CD4-positive, CD25-positive, alpha-beta regulatory T cell (primary cell): ENCODE data around the gene YBEY. TPM values are rescaled to one million over a fixed set of nuclear protein-coding genes. Genes with fewer than 3 reads are reported as not detected.

Experiments
- ATAC-seq, 2 donors: fragments of 150-1000 bp; cut with Tn5 transposase; one replicate each; pipeline ENCODE4 v1.10.0; 2021; ENCODE audit warnings: low read depth in 2 of 2, moderate number of reproducible peaks in 2 of 2, moderate library complexity in 1 of 2
- DNase-seq, 3 donors: peaks; one replicate each; pipeline versions ENCODE4 v3.0.0 to v3.0.0-alpha.2; 2012 to 2022; ENCODE audit warnings: mixed read lengths in 1 of 3
- H3K27ac ChIP-seq: one replicate; pipeline ENCODE4 v1.7.0; 2013; ENCODE audit warnings: mild to moderate bottlenecking, low read length; ENCODE audit not compliant: insufficient read depth, poor library complexity, severe bottlenecking
- H3K27me3 ChIP-seq: one replicate; pipeline ENCODE4 v1.7.0; 2013; ENCODE audit warnings: low read length; ENCODE audit not compliant: control insufficient read depth, insufficient read depth
- H3K36me3 ChIP-seq: one replicate; pipeline ENCODE4 v1.7.0; 2013; ENCODE audit warnings: mild to moderate bottlenecking, low read length, moderate library complexity; ENCODE audit not compliant: control insufficient read depth, insufficient read depth
- H3K4me1 ChIP-seq: 2 replicates; pipeline ENCODE4 v1.7.0; 2013; ENCODE audit warnings: mild to moderate bottlenecking, low read length; ENCODE audit not compliant: insufficient read depth, control insufficient read depth, poor library complexity, severe bottlenecking
- H3K4me3 ChIP-seq: one replicate; pipeline ENCODE4 v1.7.0; 2013; ENCODE audit warnings: low read depth, mild to moderate bottlenecking, low read length, moderate library complexity
- H3K9me3 ChIP-seq, 2 experiments: 1 replicate in 1 of 2; 2 replicates in 1 of 2; pipeline ENCODE4 v1.7.0; 2013; ENCODE audit warnings: low read length in 2 of 2, mild to moderate bottlenecking in 1 of 2, moderate library complexity in 1 of 2; ENCODE audit not compliant: control insufficient read depth in 2 of 2
- H3K27ac Mint-ChIP-seq, 3 donors: one replicate each; pipeline ENCODE4 v1.8.0; 2020 to 2022; ENCODE audit warnings: mild to moderate bottlenecking in 3 of 3, mixed read lengths in 3 of 3, moderate library complexity in 2 of 3
- H3K27me3 Mint-ChIP-seq: one replicate; pipeline ENCODE4 v1.8.0; 2022; ENCODE audit warnings: mild to moderate bottlenecking, mixed read lengths
- H3K36me3 Mint-ChIP-seq: one replicate; pipeline ENCODE4 v1.8.0; 2020; ENCODE audit warnings: mixed read lengths
- H3K4me1 Mint-ChIP-seq, 4 donors: one replicate each; pipeline ENCODE4 v1.8.0; 2020 to 2022; ENCODE audit warnings: mixed read lengths in 4 of 4, mild to moderate bottlenecking in 1 of 4
- H3K4me3 Mint-ChIP-seq, 4 donors: one replicate each; pipeline ENCODE4 v1.8.0; 2020 to 2022; ENCODE audit warnings: mild to moderate bottlenecking in 4 of 4, mixed read lengths in 4 of 4, moderate library complexity in 3 of 4
- H3K9me3 Mint-ChIP-seq, 7 donors: one replicate each; pipeline ENCODE4 v1.8.0; 2020 to 2022; ENCODE audit warnings: mixed read lengths in 7 of 7, mild to moderate bottlenecking in 3 of 7, moderate library complexity in 2 of 7
- polyA plus RNA-seq, 4 donors: library from polyadenylated mRNA; unstranded; fragments of 300-500 nt; fragmentation: Illumina TruSeq; gene quantifications; one replicate each; pipeline ENCODE4 v1.2.3, GENCODE V29; 2021
- total RNA-seq: library from RNA; stranded (reverse); gene quantifications from one replicate; pipeline ENCODE4 v1.2.3, GENCODE V29; 2022

YBEY gene
- total and polyA plus RNA-seq, 5 donors from 2014 or later = 10.9 to 18.3 (median 14.3) TPM

DNA sequence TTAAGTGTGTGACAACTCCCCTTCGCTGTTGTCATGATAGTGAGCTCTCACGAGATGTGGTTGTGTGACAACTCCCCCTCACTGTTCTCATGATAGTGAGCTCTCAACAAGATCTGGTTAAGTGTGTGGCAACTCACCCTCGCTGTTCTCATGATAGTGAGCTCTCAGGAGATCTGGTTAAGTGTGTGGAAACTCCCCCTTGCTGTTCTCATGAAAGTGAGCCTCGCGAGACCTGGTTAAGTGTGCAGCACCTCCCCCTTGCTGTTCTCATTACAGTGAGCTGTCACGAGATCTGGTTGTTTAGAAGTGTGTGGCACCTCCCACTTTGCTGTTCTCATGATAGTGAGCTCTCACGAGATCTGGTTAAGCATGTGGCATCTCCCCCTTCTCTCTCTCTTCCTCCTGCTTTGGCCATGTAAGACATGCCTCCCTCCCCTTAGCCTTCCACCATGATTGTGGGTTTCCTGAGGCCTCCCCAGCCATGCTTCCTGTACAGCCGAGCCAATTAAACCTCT is 32.5 kb upstream of the YBEY start:
- H3K4me1 Mint-ChIP-seq = peaks cover 10 to 39% (median 30%) of the 10 kb centered on the region in 4 donors
- H3K36me3 ChIP-seq = peaks cover 80% of the 10 kb centered on the region
- no peaks in the 10 kb centered on the region for H3K9me3 ChIP-seq
- peak overlapping the region in 3 of 4 donors; percentile 0 to 76 (median 3) for H3K4me3 Mint-ChIP-seq
- H3K4me1 ChIP-seq = peaks cover 10% of the 10 kb centered on the region
- peaks cover 62% of the 10 kb centered on the region for H3K36me3 Mint-ChIP-seq
- peak; percentile 78 to 80 for ATAC-seq
- peak; percentile 41 to 84 (median 58) for DNase-seq
- peak overlapping the region; percentile 33 to 94 (median 79) for H3K27ac Mint-ChIP-seq
- no peak overlapping the region for H3K4me3 ChIP-seq
- H3K9me3 Mint-ChIP-seq = no peaks in the 10 kb centered on the region
- no peaks in the 10 kb centered on the region for H3K27me3 Mint-ChIP-seq
- H3K27ac ChIP-seq = peak overlapping the region; percentile 58
- no peaks in the 10 kb centered on the region for H3K27me3 ChIP-seq

- Histone ChIP-seq H3K4me1 (peaks cover 10% of the 10 kb centered on the region), H3K27me3 (no peaks in the 10 kb centered on the region), H3K27ac (no peak overlapping the region), H3K9me3 (no peaks in the 10 kb centered on the region), H3K36me3 (peaks cover 78% of the 10 kb centered on the region), H3K4me3 (no peak overlapping the region)
- Mint-ChIP-seq H3K4me3 (peak overlapping the region in 2 of 4 donors; percentile 0 to 4), H3K36me3 (peaks cover 62% of the 10 kb centered on the region), H3K9me3 (no peaks in the 10 kb centered on the region), H3K4me1 (peaks cover 8 to 37% (median 27%) of the 10 kb centered on the region in 4 donors), H3K27me3 (no peaks in the 10 kb centered on the region), H3K27ac (peak overlapping the region; percentile 33 to 94 (median 79))
- ATAC-seq (no peak), DNase-seq (no peak)
Observed at GRCh38 chr21:46254208-46254975, 31.8 kb upstream of the YBEY start.

GRCh38 chr21:46255166-46255565 is 31.0 kb upstream of the YBEY start:
- Histone ChIP-seq H3K36me3 (peaks cover 74% of the 10 kb centered on the region), H3K9me3 (no peaks in the 10 kb centered on the region), H3K27me3 (no peaks in the 10 kb centered on the region), H3K4me3 (no peak overlapping the region), H3K27ac (no peak overlapping the region), H3K4me1 (peaks cover 10% of the 10 kb centered on the region)
- peak overlapping the region in 1 of 3 donors; percentile 79 for H3K27ac Mint-ChIP-seq
- H3K36me3 Mint-ChIP-seq = peaks cover 58% of the 10 kb centered on the region
- ATAC-seq (no peak), DNase-seq (no peak)
- no peaks in the 10 kb centered on the region for H3K27me3 Mint-ChIP-seq
- H3K4me3 Mint-ChIP-seq = no peak overlapping the region
- peaks cover 8 to 32% (median 24%) of the 10 kb centered on the region in 4 donors for H3K4me1 Mint-ChIP-seq
- no peaks in the 10 kb centered on the region for H3K9me3 Mint-ChIP-seq

DNA sequence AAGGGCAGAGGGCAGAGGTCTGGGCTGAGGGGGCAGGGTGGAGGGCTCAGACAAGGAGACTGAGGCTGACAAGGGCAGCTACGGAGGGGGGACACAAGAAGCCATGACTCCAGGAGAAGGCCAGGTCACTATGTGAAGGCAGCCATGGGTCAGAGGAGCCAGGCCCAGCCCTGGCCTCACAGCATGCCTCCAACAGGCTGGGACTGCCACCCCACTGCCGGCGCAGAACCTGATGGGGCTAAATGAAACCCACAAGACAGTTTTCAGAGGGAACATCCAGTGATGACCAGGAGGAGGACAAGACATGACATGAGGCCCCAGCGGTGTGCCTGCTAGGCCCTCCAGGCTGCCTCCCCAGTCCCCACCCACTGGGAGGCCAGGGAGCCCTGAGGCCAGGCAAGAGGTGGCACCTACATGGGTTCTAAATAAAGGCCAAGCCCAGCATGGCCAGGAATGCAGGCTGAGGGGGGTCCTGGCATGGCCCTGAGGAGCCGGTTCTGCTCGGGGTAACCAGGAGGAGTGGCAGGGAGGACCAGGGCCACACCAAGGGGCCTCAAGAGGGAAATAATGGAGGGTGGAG is 30.3 kb upstream of the YBEY start:
- ATAC-seq (no peak), DNase-seq (no peak)
- Mint-ChIP-seq H3K9me3 (no peaks in the 10 kb centered on the region), H3K27me3 (no peaks in the 10 kb centered on the region), H3K4me3 (no peak overlapping the region), H3K4me1 (peaks cover 8 to 25% (median 17%) of the 10 kb centered on the region in 4 donors), H3K27ac (no peak overlapping the region), H3K36me3 (peaks cover 58% of the 10 kb centered on the region)
- Histone ChIP-seq H3K27me3 (no peaks in the 10 kb centered on the region), H3K36me3 (peaks cover 74% of the 10 kb centered on the region), H3K9me3 (no peaks in the 10 kb centered on the region), H3K4me1 (peaks cover 10% of the 10 kb centered on the region), H3K27ac (no peak overlapping the region), H3K4me3 (no peak overlapping the region)

- ATAC-seq (no peak), DNase-seq (no peak)
- H3K4me1 ChIP-seq = peaks cover 10% of the 10 kb centered on the region
- Mint-ChIP-seq H3K27ac (no peak overlapping the region), H3K4me1 (peaks cover 8 to 20% (median 14%) of the 10 kb centered on the region in 4 donors), H3K36me3 (peaks cover 58% of the 10 kb centered on the region), H3K9me3 (no peaks in the 10 kb centered on the region), H3K27me3 (no peaks in the 10 kb centered on the region), H3K4me3 (no peak overlapping the region)
- no peaks in the 10 kb centered on the region for H3K9me3 ChIP-seq
- H3K4me3 ChIP-seq = no peak overlapping the region
- peaks cover 76% of the 10 kb centered on the region for H3K36me3 ChIP-seq
- no peaks in the 10 kb centered on the region for H3K27me3 ChIP-seq
- H3K27ac ChIP-seq = no peak overlapping the region
Observed at GRCh38 chr21:46256501-46256994, 29.6 kb upstream of the YBEY start.

- Histone ChIP-seq H3K4me1 (no peaks in the 10 kb centered on the region), H3K27me3 (no peaks in the 10 kb centered on the region), H3K9me3 (no peaks in the 10 kb centered on the region), H3K4me3 (no peak overlapping the region), H3K27ac (no peak overlapping the region), H3K36me3 (peaks cover 65% of the 10 kb centered on the region)
- Mint-ChIP-seq H3K4me1 (peaks cover 0 to 2% (median 0%) of the 10 kb centered on the region in 4 donors), H3K27ac (peak overlapping the region in 1 of 3 donors; percentile 15), H3K9me3 (no peaks in the 10 kb centered on the region), H3K36me3 (peaks cover 23% of the 10 kb centered on the region), H3K27me3 (no peaks in the 10 kb centered on the region), H3K4me3 (no peak overlapping the region)
- ATAC-seq (no peak), DNase-seq (no peak)
Observed at GRCh38 chr21:46264046-46264689, 22.0 kb upstream of the YBEY start.

DNA sequence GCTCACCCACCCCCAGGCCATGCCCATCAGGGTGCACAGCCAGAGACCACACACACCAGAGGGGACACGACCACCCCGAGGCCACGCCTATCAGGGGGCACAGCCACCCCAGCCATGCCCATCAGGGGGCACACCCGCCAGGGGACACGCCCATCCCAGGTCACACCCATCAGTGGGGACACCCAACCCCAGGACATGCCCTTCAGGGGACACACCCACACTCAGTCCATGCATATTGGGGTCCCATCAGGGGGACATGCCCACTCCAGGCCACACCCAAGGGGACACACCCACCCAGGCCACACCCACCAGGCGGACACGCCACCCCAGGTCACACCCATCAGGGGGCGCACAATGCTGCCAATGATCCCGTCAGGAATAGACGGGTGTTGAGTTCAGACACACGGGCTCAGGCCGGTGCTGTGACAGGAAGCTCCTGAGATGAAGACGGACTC is 21.4 kb upstream of the YBEY start:
- H3K4me1 ChIP-seq = no peaks in the 10 kb centered on the region
- H3K27ac Mint-ChIP-seq = no peak overlapping the region
- H3K36me3 ChIP-seq = peaks cover 71% of the 10 kb centered on the region
- no peaks in the 10 kb centered on the region for H3K9me3 ChIP-seq
- H3K4me3 ChIP-seq = no peak overlapping the region
- DNase-seq (no peak), ATAC-seq (no peak)
- no peak overlapping the region for H3K27ac ChIP-seq
- H3K27me3 ChIP-seq = no peaks in the 10 kb centered on the region
- H3K27me3 Mint-ChIP-seq = no peaks in the 10 kb centered on the region
- H3K4me1 Mint-ChIP-seq = peaks cover 0 to 2% (median 0%) of the 10 kb centered on the region in 4 donors
- no peak overlapping the region for H3K4me3 Mint-ChIP-seq
- peaks cover 23% of the 10 kb centered on the region for H3K36me3 Mint-ChIP-seq
- no peaks in the 10 kb centered on the region for H3K9me3 Mint-ChIP-seq
